Fibroblast of skin of left quadriceps (primary cell): ENCODE measurements around the gene PCED1B.
"Not testable (repeated sequence)": the region's sequence is repeated elsewhere in the genome, so short reads cannot be mapped to it uniquely, and the experiment has no call there.

Experiments
- DNase-seq, 2 experiments: peaks; one replicate each; pipeline ENCODE4 v3.0.0-alpha.2; 2013; ENCODE audit warnings: low read depth in 2 of 2

The PCED1B gene

DNA sequence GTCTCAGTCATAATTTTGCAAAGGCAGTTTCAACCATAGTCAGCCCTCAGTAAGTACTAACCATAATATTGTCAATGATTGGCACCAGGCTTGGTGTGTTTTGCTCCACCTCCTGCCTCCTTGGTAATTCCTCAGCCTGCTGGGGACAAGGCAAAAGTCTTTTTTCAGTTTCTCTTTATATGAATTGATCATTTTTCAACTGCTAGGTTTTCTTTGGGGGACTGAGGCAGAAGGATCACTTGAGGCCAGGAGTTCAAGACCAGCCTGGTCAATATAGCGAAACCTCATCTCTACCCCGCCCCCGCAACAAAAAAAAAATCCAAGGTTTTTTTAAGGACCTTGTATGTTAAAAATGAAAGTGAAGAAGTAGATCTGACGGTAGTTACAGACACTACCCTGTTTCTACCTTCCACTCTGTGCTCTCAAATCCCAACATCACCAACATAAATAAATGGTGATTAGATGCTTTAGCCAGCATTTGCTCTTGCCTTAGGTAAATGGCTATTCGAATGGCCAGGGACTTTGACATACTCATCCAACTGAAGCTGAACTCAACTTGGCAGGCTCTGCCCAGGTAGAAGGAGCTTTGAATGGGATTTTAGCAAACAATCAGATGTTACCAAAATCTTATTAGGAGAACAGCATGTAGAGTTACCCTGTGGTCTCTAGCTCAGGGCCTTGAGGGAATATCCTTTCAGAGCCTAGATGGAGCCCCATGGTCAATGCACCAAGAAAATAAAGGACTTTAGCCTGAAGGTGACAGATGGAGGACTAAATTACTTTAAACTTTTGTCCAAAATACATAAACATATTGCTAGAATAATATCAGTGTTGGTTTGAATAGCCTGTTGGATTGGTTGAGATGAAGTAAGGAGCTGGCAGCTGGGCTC, 127.3 kb downstream of the PCED1B start:
- no peak for DNase-seq

DNA sequence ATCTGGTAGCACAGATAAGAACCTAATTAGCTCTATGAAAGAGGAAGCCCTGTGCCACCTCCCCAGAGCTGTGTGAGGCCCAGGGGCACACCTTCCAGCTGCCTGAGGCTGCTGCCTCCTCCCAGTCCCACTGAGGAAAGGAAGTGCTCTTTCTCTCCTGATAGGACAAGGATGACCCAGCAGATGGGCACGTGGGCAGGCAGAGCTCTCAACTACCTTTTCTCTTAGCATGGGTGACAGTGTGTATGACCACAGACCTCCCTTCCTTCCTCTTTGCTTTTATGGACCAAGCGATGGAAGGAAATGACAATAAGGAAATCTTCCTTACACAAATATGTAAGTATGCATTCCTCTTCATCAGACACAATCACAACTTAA, 127.9 kb downstream of the PCED1B start:
- DNase-seq, result no peak

GRCh38 chr12:47207829-47208248, 128.4 kb downstream of the PCED1B start:
- no peak for DNase-seq

DNA sequence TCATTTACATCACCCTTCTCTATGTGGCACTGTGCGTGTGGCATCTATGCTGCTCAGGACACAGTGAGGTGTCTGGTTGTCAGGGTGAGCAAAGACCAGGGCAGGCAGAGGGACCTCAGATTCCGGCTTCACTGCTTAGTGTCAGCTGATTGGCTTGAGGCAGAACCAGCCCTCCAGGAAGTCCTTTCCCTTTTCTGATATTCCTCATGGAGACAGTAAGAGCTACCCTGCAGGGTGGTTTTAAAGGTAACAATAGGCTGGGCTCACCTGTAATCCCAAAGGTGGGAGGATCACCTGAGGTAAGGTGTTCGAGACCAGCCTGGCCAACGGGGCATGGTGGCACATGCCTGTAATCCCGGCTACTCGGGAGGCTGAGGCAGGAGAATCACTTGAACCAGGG, 129.6 kb downstream of the PCED1B start:
- no peak for DNase-seq

DNA sequence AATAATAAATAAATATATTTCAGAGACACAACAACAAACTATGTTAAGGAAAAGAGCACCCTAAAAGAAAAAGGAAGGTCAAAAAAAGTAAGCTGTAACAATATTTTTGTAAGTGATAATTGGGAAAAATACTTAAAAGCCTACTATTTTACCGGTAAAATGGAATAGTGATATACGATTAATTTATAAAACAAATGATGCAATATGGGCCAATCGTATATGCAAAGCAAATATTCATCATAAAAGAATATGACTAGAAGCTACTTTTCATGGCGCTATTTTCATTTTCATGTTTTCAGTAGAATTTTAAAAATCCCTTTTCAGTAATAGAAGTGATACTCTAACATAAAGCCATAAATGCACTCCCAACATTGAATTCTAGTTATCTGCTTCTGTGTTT, 131.4 kb downstream of the PCED1B start:
- no peak for DNase-seq

- DNase-seq, result no peak
These were observed 133.2 kb downstream of the PCED1B start for GRCh38 chr12:47212701-47213039.

DNA sequence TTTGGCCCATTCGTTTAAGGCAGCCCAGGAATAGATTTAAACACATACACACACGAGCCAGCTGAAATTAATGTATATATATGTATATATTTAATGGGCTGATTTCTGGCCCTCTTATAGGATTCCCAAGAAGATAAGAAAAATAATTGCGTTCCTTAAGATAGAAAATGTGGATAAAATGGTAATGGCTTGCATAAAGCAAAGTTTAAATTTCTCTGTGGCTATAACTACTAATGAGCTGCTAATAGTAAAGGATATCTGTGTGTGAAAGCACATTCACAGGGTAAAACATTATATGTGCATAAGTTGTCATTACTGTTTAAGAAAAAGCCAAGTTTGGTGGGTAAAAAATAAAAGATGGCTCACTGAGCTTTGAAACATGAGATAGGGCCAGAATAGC, 134.0 kb downstream of the PCED1B start:
- DNase-seq, result no peak

DNA sequence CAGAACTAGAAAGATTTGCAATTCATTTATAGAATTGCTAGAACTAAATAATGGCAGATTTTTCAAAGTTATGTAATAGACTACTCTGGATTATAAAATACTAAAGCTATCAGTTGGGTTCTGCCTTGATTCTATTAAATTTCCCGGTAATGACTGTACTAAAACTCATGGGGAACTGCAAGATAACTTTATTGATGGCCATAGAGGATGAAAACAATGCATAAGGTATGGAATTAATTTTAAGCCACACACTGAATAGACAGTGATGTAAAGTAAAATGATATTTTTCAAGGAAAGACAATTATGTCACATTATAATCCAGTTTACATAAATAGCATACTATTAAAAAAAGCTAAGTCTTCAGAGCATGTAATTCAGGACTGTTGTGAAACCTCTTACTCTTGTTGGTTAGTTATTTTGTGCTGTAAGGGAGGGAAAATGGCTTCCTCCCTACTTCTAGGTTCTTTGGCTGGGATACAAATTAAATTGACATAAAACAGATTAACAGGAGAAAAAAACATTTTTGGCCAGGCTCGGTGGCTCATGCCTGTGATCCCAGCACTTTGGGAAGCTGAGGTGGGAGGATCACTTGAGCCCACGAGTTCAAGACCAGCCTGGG, 134.7 kb downstream of the PCED1B start:
- no peak for DNase-seq

DNA sequence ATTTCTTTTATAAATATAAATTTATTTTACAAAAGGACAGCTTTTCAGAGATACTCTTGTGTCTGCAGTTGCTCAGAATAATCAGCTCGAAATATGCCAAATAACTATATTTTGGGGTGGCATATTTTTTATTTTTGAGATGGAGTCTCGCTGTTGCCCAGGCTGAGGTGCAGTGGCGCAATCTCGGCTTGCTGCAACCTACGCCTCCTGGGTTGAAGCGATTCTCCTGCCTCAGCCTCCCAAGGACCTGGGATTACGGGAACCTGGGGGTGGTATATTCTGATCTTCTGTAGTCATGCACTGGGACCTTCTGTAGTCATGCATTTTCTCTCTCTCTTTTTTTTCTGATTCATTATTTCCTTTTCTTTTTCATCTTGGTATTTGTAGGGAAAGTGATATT, 135.3 kb downstream of the PCED1B start:
- DNase-seq, result no peak

DNA sequence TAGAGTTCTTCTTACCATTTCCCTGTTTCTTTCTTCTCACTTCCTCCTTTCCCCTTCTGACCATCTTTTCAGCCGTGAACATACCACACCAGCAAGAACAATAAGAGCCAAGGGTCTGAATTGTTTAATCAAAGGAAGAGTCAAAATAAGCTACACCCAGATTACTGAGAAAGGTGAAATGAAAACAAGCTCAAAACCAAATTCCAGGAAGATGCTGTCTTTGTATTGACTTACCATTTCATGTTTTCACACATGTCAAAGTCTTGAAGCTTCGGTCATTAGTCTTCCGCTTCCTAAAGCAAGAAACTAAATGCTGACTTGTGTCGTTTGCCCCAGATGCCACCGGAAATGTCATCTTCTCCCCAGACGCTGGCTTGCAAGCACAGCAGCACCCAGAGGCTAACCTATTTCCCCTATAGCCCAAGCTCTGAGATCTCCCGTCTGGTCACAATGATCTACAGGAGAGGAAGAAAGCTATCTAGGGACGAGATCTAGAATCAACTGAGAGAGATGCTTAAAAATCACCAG, 136.8 kb downstream of the PCED1B start:
- DNase-seq, result no peak

DNA sequence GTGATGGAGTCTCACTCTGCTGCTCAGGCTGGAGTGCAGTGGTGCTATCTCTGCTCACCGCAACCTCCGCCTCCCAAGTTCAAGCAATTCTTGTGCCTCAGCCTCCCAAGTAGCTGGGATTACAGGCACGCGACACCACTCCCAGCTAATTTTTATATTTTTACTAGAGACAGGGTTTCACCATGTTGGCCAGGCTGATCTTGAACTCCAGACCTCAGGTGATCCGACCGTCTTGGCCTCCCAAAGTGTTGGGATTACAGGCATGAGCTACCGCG, 138.1 kb downstream of the PCED1B start:
- not testable (repeated sequence) for DNase-seq

- no peak for DNase-seq
These were observed 138.8 kb downstream of the PCED1B start for GRCh38 chr12:47218191-47218654.

GRCh38 chr12:47219243-47219642, 139.8 kb downstream of the PCED1B start:
- DNase-seq, result no peak

GRCh38 chr12:47221256-47222023, 142.0 kb downstream of the PCED1B start:
- no peak for DNase-seq

DNA sequence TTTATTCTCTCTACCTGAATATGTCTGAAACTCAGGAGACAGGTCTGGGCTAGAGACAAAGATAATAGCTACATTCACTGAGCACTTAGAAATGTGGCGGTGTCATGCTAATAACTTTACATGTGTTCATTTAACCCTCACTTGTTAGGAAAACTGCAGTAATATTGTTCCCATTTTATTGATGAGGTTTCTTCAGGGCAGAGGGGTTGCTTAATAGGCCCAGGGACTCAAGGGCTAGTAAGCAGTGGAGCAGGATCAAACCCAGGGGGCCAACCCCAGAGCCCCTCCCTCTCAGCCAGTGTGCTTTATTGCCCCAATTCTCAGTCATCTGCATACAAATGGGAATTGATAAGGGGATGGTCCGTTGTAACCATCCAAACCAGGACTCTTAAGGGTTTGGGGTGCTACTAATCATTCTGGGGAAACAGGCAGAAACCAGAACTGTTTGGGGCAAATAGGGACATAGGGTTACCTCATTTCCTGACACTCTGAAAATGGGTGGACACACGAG, 143.2 kb downstream of the PCED1B start:
- no peak for DNase-seq

GRCh38 chr12:47223031-47223847, 143.8 kb downstream of the PCED1B start:
- DNase-seq, result no peak

GRCh38 chr12:47223848-47224213, 144.4 kb downstream of the PCED1B start:
- no peak for DNase-seq

GRCh38 chr12:47224563-47225133, 145.2 kb downstream of the PCED1B start:
- no peak for DNase-seq

DNA sequence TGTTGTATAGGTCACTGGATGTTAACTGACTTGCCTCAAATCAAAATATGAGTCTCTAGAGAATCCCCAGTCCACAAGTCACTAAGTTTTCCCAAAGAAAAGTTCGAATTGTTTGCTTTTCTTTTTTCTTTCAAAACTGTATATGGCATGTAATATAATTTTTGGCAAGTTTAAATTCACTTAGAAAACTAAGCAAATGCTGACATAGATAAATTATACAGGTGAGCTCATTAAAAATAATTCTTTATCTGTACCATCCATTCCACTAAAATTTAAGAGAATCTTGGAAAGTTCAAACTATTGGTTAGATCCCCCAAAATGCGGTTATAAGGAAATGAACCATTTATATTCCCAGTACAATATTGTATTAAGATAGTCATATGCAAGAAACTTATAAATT, 145.9 kb downstream of the PCED1B start:
- no peak for DNase-seq

DNA sequence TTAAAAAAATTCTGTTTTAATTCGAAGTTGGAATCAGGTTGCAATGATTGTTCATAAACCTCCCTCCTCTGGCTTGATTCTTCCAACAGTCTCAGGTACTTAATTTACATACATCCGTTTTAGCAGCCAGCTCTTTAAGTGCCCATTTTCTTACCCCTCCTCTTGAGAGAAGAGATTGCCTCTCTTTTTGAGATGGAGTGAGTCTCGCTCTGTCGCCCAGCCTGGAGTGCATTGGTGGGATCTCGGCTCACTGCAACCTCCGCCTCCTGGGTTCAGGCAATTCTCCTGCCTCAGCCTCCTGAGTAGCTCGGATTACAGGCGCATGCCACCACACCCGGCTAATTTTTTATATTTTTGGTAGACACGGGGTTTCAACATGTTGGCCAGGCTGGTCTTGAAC, 146.8 kb downstream of the PCED1B start:
- DNase-seq, result no peak

GRCh38 chr12:47228802-47229201, 149.4 kb downstream of the PCED1B start:
- no peak for DNase-seq
